ENCODE results near the gene ANKFN1.

ANKFN1 gene

DNA sequence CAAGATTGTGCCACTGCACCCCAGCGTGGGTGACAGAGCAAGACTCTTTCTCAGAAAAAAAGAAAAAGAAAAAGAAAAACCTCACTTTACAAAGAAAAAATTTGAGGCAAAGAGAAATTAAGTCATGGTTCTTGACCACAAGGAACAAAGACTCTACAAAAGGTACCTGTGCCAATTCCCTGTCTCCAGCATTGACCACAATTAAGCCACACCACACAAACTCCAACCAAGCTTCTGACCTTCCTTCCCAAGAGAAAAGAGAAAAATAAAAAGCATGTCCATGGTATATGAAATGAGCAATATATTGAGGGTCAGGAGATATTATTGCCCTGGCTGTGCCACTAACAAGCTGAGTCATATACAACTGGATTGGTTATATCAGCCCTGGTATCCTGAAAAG is 293.9 kb downstream of the ANKFN1 start:
- no peak for DNase-seq

DNA sequence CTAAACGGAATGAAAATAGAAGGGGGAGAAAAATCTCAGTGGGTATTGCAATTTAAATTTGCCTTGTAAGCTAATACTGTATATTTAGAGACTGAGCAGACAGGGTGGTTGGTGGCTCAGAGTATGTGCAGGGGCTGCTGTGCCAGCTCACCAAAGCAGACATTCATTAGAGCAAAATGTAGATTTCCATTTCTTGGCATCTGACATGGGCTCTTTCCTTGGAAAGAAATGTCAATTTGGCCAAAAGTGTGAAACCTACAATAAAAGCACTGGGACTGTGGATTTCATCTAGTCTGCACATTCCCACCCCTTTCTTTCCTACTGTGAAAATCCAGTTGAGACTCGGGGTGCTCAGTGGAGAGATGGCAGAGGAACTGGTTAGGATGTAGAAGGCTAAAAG is 295.1 kb downstream of the ANKFN1 start:
- DNase-seq = no peak

DNA sequence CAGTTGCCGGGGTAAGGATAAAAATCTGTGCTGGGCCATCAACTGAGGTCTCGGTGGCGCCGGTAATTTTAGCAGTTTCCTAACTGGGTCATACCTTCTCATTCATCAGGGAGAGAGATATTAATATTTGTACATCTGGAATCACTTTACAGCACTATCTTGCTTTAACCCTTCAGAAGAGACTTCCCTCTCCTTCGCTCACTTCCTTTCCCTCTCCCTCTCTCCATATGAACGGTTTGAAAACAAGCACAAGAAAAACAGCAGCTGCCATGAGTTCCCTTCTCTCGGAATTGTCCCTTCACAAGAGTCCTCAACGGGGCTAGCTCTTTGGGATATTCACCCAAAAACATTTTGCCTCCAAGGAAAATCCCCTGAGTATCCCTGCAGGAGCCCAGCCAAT is 295.9 kb downstream of the ANKFN1 start:
- DNase-seq = no peak

DNA sequence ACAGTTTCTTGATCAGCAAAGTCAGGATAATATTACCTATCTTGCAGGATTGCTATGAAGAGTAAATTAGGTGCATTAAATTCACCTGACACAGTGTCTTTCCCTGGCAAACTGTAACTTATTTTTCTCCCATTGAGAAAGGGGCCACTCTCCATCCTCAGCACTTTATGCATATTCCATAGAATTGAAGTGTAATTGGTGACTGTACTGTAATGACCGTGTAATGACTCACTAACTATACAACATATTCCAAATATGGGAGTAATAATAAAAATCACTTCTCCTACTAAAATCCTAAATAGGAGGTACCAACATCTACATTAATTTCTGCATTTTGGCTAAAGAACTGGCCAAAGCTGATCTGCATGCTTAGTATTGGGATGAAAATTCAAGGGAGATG is 298.4 kb downstream of the ANKFN1 start:
- DNase-seq = no peak

DNA sequence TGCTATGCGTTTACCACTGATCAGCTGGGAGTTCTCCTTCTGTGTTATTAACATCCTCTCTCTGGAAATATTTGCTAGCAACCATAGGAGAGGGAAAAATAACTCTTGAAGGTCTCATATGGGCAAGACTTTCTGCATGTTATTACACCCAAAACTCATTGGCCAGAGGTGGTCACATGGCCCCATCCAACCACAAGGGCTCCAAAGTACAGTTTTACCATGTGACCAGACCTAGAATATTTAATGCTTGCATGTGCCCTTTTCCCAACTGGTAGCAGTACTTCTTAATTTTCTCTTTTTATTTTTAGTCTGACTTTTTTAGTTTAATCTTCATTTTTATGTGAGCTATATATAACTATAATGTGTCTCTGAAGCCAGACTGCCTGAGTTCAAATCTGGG is 299.2 kb downstream of the ANKFN1 start:
- DNase-seq = no peak

DNA sequence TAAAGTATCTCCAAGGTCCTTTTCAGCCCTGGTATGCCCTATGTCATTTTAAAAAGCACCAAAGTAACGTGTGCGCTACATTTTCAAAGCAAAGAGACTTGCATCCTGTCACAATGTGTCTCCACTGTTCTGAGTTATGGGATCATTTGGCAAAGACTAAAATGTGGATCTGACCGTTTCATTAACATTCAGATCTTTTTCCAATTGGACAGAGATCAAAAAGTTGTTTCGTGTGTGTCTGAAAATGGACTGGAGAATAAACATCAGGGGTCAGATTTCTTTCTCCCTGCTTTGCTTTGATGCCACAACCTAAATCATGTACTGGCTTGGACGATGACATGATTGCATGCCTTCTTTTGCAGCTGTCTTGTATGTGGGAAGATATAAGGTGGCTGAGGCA is 304.2 kb downstream of the ANKFN1 start:
- no peak for DNase-seq

DNA sequence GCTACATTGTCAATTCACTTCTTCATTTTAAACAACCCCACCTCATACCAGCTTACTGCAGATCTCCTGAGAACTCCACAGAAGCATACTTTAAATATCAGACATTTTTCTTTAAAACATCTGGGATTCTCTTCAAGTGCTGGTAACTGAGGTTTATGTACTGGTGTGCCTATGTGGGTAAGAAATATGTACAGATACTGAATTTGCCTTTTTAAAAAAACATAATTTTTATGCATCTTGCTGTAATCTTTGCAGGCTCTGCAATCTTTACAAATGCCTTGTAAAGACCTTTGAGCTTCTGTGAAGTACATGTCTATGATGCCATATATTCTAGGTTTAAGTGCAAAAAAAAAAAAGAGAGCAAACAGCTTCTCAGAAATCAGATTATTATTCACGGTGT is 312.6 kb downstream of the ANKFN1 start:
- DNase-seq = no peak

DNA sequence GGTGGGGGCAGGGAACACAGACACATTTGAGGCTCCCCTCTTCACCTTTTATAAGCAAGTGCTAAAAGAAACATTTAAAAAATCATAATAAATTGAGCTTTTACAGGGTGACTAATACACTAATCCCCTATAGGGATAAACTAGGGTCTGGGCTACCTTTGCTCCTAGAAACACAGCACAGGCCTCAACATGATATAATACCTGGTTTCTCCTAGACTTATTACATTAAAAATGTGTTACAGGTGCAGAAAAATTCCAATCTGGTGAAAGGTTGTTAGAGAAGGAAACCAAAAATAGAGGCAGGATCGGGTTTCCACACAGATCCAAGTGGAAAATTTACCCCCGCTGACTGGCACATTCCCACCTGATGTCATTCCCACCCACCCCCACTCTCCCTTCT is 315.6 kb downstream of the ANKFN1 start:
- DNase-seq = no peak

DNA sequence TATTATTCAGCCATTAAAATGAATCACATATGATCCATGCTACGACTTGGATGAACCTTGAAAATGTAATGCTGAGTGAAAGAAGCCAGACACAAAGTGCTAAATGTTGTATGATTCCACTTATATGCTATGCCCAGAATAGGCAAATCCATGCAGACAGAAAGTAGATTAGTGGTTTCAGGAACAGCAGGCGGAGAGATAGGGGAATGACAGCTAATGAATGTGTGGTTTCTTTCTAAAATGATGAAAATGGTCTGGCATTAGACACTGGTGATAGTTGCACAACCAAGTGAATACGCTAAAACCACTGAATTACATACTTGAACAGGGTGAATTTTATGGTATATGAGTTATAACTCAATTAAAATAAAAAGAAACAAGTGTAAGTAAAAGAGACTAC is 318.4 kb downstream of the ANKFN1 start:
- no peak for DNase-seq

DNA sequence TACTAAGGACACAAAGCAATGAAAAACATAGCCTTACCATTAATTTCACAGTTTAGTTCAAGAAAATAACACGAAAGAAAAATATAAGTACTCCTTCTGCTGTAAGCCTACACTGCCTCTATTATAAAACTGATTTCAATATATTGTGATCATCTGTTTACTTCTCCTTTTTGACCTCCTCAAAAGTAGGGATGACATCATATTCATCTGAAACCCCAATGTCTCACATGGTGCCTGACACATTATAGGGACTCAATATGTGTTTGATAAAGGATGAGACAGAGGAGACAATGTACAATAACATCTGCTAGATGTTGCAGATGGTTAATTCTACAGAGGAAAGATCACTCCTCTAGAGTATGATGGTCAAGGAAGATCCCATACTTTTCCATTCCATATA is 321.8 kb downstream of the ANKFN1 start:
- peak in 1 of 2 donors; percentile 22 for DNase-seq

DNA sequence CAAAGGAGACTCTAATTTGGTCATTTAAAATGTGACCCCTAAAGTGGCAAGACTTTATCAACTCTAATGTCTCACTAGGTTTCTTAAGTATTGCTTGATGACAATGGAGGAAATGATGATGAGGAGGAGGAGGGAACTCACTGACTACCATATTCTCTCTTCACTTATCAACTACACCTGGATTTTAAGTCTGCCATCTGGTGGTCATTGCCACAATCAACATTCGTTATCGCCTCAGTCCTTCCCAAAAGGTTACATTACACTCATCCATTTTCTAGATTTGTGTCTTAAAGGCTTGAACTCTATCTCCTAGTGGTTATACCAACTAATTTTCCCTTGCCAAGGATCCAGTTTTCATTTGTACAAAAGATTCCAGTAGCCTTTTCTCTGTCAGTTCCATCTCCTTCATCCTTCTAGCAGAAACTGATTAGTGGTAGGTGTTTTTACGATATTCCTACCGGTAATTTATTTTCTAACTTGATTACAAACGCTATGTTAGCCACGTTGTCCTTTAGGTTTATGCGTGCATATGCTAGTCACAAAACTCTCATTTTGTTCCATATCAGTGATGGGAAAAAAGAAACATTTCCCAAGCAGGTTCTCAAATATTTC is 325.7 kb downstream of the ANKFN1 start:
- DNase-seq = peak; percentile 16 to 22

DNA sequence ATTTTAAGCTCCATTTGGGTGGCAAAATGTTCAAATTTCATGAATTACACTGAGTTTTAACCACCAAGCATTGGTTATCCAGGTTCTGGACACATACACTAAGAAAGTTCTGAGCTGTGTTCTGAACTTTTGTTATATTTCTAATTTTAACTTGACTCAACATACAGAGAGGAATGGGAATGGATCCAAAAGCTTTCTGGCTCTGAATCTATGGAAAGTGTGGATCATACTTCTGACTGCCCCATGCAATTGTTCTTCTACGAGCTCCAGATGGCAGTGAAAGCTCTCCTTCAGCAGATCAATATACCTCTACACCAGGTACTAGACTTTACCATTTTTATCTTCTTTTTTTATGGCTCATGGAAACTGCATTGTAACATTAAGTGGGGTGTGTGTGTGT is 327.2 kb downstream of the ANKFN1 start:
- no peak for DNase-seq

DNA sequence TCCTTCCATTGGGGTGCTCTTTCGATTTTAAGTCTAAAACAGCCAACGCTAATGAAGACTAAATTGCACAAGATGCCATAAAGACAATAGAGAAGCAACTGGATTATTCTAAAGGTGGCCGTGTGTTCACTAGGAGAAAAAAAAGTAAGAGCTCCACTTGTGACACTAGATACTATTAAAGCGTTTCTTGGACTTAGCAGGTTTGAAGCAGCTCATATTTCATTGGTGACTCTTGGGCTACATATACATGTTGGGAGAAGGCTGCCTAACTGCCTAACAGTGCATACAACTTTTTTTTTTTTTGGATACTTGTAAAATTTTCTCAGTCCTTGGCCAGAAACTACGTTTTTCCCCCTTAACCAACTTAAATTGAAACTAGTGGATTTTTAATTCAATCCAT is 328.4 kb downstream of the ANKFN1 start:
- DNase-seq = no peak

DNA sequence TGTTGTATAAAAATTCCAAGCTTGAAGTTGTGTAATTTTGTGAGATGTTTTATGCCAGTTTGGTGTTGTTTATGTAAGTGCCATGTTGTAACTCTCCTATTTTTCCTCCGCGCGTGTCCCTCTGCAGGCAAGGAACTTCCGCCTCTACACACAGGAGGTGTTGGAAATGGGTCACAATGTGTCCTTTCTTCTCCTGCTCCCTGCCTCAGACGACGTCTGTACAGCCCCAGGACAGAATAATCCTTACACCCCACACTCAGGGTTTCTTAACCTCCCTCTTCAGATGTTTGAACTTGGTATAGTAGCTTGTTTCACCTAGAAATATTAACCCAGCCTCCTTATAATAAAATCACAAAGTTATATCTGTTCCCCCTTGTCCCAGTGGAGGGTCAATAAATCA is 329.0 kb downstream of the ANKFN1 start:
- no peak for DNase-seq

DNA sequence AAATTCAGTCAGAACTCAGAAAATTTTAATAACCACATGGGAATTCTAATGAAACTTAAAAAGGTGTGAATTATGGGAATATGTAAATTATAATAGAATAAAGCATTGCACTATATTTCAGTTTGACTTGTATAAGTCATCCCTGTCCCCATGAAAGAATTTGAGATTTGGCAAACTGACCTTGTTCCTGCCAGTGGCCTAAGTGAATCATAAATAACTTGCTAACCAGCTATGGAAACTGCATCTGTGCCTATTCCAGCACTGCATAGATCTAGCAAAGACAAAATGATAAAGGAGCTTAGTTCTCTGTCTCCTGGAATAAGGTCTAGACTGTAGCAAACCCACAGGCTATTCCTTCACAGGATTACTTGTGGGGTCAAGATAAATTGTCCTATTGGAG is 333.5 kb downstream of the ANKFN1 start:
- no peak for DNase-seq

DNA sequence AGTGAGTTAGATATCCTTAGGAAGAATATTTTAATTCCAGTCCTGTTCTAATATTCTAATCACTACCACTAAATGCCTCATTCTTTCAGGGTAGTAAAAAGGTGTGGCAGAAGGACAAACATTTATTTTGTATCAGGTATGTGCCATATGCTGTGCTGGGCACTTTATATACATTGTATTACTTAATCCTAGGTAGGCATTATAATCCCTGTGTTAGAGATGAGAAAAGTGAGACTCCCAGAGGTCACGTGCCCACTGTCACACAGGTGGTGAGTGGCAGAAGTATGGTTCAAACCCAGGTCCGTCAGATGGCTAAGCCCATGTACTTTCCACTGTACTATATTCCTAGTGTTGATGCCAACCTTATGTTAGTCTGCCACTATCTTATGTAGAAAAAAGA is 335.5 kb downstream of the ANKFN1 start:
- no peak for DNase-seq

DNA sequence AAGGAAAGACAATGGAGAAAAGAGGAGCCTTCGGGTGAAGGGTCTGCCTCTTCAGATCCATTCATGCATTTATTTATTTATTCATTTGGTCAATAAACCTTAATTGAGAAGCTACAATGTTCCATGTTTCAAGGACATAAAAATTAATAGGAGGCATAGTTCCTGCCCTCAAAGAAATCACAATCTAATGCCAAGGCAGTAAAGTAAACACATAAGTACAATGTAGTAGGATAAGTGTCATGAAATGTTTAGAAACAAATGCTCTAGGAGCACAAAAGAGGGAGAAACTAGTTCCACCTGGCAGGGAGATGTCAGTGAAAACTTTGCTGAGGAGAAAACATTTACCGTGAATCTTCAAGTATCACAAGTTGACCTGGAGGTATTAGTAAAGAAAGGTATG is 336.7 kb downstream of the ANKFN1 start:
- DNase-seq = no peak

DNA sequence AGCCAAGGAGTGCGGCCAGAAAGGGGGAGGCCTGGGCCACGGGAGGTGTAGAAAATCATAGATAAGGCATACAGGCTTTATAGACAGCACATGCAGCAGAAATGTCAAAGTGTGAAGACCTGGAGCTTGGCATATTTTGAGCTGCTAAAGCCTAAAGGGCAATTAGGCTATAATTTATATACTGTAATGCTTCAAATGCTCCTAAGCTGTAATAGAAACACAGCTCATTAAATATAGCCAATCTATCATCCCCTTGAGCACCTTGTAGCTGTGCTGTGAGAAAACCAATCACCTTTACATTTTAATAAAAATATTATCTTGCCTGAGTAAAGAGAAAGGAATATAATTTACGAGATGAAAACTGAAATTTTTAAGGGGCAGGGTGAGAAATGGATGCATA is 342.3 kb downstream of the ANKFN1 start:
- no peak for DNase-seq

DNA sequence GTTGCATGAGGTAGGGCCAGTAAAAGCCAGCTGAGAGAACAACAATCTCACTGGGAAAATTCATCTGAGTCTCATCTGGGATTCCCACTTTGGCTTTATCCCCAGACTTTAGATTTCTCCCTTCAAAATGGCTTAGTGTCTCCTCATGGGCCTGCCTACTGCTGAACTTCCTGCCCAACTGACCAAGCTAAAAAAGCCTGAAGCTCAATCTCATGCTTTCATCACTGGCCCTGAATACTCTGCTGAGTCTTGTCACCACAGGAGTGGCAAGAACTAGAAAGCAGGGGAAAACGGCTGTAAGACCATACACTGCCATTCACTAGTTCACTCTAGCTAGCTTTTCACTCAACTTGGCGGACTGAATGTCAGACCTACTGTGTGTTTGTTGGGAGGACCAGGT is 343.9 kb downstream of the ANKFN1 start:
- DNase-seq = no peak

DNA sequence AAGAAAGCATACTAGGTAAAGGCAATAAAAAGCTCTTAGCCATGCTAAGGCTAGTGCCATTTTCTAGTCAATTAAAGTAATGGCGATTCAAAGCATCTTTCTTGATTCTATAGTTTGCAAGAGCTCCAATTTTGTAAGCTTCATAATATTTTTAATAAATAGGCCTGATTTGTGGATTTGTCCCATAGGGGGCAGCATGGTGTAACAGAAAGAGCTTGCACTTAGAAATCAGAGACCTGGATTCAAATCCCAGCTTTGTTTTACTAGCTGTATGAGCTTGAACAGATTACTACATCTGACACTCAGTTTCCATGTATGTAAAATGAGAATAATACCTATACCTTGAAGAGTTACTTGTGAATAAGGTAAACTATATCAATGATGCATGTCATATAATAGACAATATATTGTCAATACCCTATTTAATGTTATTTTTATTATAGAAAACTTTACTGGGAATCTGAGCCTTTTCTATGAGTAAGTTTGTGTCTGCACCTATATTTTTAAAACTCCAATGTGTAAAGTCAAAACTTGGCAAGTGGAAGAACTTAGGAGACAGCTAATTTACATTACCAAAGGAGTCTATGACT is 346.6 kb downstream of the ANKFN1 start:
- DNase-seq = peak; percentile 57 to 60

DNA sequence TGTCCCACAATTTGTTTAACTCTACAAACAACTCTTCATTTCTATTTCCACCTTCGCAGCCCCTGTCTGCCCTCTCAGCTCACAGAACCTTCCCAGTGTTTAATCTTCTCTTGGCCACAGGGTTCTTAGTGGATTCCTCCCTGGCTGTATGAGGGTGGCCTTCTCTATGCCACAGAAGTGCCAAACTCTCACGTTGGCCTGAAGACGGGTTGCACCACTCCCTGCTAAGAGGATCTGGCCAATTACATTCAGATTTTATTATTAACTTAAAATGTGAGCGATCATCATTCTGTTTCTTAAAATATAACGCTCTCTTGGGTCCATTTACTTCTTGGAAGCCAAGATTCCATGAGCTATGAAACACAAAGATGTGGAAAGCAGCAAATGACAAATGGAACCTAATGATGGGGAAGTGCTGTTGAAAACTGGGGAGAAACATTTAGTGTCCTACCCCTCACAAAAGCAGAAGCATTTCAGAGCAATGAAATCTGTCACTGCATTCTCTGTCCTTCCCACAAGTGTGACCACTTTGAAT is 348.9 kb downstream of the ANKFN1 start:
- DNase-seq = peak in 1 of 2 donors; percentile 14

DNA sequence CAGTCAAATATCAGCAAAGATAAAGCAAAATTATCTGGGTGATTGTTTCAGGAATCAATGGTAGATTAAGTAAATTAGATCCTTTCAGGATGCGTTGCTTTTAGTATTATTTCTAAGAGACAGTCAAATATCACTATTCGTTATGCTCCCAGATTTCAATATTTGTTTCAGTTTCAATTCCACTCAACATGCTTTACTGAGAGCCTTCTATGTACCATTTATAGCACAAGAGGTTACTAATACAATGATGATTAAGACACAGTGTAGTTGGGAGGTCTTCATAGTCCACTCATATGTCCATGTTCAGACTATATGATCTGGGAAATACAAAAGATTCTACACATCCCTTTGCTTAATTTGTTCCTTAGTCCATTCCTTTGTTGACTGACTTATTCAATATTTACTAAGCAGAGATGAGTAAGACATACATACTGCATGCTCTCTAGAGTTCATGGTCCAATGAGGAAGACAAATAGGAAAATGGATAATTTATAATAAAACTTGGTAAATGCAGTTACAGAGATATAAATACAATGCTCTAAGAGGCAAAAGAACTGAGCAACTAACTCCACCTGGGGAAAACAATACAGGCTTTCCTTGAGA is 352.0 kb downstream of the ANKFN1 start:
- no peak for DNase-seq

DNA sequence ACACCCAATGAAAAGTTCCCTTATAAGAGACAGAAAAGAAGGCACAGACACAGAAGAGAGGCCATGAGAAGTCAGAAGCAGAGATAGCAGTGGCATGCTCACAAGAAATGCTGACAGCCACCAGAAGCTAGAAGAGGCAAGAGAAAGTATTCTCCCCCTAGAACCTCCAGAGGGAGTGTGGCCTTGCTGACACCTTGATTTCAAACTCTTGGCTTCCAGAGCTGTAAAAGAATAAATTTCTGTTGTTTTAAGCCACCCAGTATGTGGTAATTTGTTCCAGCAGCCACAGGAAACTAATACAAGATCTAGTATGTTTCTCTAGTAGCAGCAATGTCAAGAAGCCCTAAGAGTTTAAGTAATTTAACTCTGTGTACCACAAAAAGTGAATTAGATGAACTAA is 353.1 kb downstream of the ANKFN1 start:
- DNase-seq = no peak

DNA sequence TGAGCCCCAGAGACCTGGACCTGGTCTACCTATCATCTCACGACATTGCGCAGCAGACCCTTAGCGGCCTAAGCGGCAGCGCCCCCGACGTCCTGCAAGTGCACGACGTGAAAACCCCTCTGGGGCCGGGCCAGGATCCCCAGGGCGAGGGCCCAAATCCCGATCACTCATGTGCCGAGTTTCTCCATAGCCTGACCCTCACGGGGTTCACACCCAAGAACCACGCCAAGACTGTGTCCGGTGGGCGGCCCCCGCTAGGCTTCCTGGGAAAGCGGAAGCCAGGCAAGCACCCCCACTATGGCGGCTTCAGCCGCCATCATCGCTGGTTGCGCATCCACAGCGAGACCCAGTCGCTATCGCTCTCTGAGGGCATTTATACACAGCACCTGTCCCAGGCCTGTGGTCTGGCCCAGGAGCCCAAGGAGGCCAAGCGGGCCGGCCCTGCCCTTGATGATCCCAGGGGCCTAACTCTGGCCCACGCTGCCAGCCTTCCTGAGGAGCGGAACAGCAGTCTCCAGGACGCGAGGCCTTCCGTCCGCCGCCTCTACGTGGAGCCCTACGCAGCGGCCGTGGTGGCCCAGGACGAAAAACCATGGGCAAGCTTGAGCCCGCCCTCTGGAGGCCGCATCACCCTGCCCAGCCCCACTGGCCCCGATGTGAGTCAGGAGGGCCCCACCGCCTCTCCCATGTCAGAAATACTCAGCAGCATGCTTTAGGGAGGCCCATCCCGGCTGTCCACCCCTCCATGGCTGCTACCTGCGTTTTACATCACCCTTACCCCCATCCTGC is 357.5 kb downstream of the ANKFN1 start:
- no peak for DNase-seq

Measured in inflammatory macrophage (primary cell).